ENCODE results near the gene OR2F2.

The OR2F2 gene

GRCh38 chr7:143934526-143935325 lies at the start of gene OR2F2:
Gene OR2F2, plus strand, starts transcription at chr7:143935233. Its CDS starts 0 bp downstream, at chr7:143935233.
- CTCF ChIA-PET = no interaction called here

DNA sequence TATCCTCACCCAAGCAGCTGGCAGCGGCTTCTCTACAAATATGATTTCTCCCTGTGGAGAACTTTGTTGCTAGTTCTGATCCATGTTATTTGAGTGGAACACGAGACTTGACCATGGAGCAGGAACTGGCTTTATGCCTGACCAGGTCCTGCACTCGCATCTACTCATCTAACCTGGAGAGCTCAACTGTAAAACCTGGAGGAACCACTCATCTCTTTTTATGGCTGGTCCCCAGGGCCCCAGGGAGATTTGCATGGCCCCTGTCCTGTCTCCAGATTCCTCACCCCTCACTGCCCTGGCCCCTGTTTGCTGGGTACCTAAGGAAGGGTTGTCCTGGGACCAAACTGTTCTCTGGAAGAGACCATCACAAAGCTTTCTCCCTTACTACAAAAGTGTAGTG lies 49.1 kb upstream of the OR2F2 start:
- TF ChIP-seq NFRKB (IDR thresholded peaks at IDR 0.05) (no peak), LEF1 (IDR thresholded peaks at IDR 0.05; ENCODE audit: borderline replicate concordance) (no peak), ZNF384 (IDR thresholded peaks at IDR 0.05) (no peak), FOXK2 (IDR thresholded peaks at IDR 0.05) (no peak)
- CTCF ChIA-PET = interaction anchor here (1.1 kb wide), 1 partner anchor 242 kb away, joined by 4 read pairs; no protein-coding TSS in a partner anchor
- POLR2A ChIA-PET = interaction anchor here (9.0 kb wide), 1 partner anchor 14 kb away, joined by 60 read pairs; the partner anchor contains the start of gene TCAF1
- DNase-seq (ENCODE audit: extremely low spot score) = no peak

More at GRCh38 chr7:143934526-143935325, at the start of gene OR2F2:
- POLR2A ChIA-PET = no interaction called here
- no peak for DNase-seq (ENCODE audit: extremely low spot score)
- TF ChIP-seq FOXA1 (IDR thresholded peaks at IDR 0.05) = no peak
- no peak for TF ChIP-seq CTBP1 (IDR thresholded peaks at IDR 0.05; ENCODE audit: borderline replicate concordance)
- TF ChIP-seq BHLHE40 (IDR thresholded peaks at IDR 0.05; ENCODE audit: borderline replicate concordance) = no peak
- TF ChIP-seq NFRKB (IDR thresholded peaks at IDR 0.05) = no peak
- TF ChIP-seq L3MBTL2 (conservative IDR thresholded peaks at IDR 0.05) = no peak
- TF ChIP-seq ZNF384 (IDR thresholded peaks at IDR 0.05) = no peak
- TF ChIP-seq, protein P1, sequence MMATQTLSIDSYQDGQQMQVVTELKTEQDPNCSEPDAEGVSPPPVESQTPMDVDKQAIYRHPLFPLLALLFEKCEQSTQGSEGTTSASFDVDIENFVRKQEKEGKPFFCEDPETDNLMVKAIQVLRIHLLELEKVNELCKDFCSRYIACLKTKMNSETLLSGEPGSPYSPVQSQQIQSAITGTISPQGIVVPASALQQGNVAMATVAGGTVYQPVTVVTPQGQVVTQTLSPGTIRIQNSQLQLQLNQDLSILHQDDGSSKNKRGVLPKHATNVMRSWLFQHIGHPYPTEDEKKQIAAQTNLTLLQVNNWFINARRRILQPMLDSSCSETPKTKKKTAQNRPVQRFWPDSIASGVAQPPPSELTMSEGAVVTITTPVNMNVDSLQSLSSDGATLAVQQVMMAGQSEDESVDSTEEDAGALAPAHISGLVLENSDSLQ (IDR thresholded peaks at IDR 0.05) = no peak
- no peak for TF ChIP-seq ARNT (IDR thresholded peaks at IDR 0.05)
- TF ChIP-seq HDGF (IDR thresholded peaks at IDR 0.05; ENCODE audit: borderline replicate concordance) = no peak
- TF ChIP-seq FOXK2 (IDR thresholded peaks at IDR 0.05) = no peak
- no peak for TF ChIP-seq TARDBP (IDR thresholded peaks at IDR 0.05)
- TF ChIP-seq SP1 (IDR thresholded peaks at IDR 0.05) = no peak
- TF ChIP-seq FOXM1 (IDR thresholded peaks at IDR 0.05; ENCODE audit: borderline replicate concordance) = no peak

GRCh38 chr7:143886826-143887477 lies 48.1 kb upstream of the OR2F2 start:
- TF ChIP-seq, protein P1 (IDR thresholded peaks at IDR 0.05) = no peak
- TF ChIP-seq FOXK2 (IDR thresholded peaks at IDR 0.05) (no peak), ELF4 (IDR thresholded peaks at IDR 0.05) (no peak), LEF1 (IDR thresholded peaks at IDR 0.05; ENCODE audit: borderline replicate concordance) (no peak), ARNT (IDR thresholded peaks at IDR 0.05) (no peak), NFRKB (IDR thresholded peaks at IDR 0.05) (no peak), BHLHE40 (IDR thresholded peaks at IDR 0.05; ENCODE audit: borderline replicate concordance) (no peak), SP1 (IDR thresholded peaks at IDR 0.05) (no peak), CTBP1 (IDR thresholded peaks at IDR 0.05; ENCODE audit: borderline replicate concordance) (no peak), HDGF (IDR thresholded peaks at IDR 0.05; ENCODE audit: borderline replicate concordance) (no peak), L3MBTL2 (conservative IDR thresholded peaks at IDR 0.05) (no peak), TARDBP (IDR thresholded peaks at IDR 0.05) (no peak), SUZ12 (IDR thresholded peaks at IDR 0.05) (no peak)
- DNase-seq (ENCODE audit: extremely low spot score) = no peak
- ChIA-PET CTCF (interaction anchor here (1.1 to 1.8 kb wide), 2 partner anchors 14 to 241 kb away, joined by 4 to 11 read pairs; partner anchors contain the start of gene TCAF1), POLR2A (interaction anchor here (9.0 kb wide), 1 partner anchor 13 kb away, joined by 60 read pairs; the partner anchor contains the start of gene TCAF1)

GRCh38 chr7:143889068-143889467 lies 46.0 kb upstream of the OR2F2 start:
- no peak for TF ChIP-seq NFRKB (IDR thresholded peaks at IDR 0.05)
- no peak for TF ChIP-seq FOXM1 (IDR thresholded peaks at IDR 0.05; ENCODE audit: borderline replicate concordance)
- POLR2A ChIA-PET = no interaction called here

DNA sequence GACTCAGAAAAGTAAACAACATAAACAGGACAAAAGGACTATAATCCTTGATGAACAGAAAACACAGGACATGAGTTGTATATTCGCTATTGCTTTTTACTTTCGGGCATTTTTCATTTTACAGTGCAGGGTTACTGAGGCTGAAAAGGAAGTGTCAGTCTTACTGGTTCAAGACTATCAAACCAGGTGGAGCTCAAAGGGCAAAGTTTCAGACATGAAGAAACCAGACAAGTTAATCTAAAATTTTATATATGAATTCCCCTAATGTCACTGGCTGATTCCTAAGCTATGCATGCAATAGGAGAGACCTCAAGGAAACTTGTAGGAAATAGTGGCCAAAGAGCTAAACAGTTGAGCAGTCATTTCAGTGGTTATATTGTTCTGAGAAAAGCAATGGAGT lies 44.5 kb upstream of the OR2F2 start:
- ChIA-PET POLR2A (interaction anchor here (1.1 kb wide), 1 partner anchor 12 kb away, joined by 3 read pairs; the partner anchor contains the start of gene TCAF1), CTCF (interaction anchor here (1.6 kb wide), 1 partner anchor 10 kb away, joined by 5 read pairs; no protein-coding TSS in a partner anchor)
- TF ChIP-seq CTBP1 (IDR thresholded peaks at IDR 0.05; ENCODE audit: borderline replicate concordance) (no peak), SUZ12 (IDR thresholded peaks at IDR 0.05) (no peak), L3MBTL2 (conservative IDR thresholded peaks at IDR 0.05) (no peak), ARNT (IDR thresholded peaks at IDR 0.05) (no peak), SP1 (IDR thresholded peaks at IDR 0.05) (no peak), ELF4 (IDR thresholded peaks at IDR 0.05) (no peak), NFRKB (IDR thresholded peaks at IDR 0.05) (no peak), FOXA1 (IDR thresholded peaks at IDR 0.05) (no peak), TARDBP (IDR thresholded peaks at IDR 0.05) (no peak), ZNF384 (IDR thresholded peaks at IDR 0.05) (no peak), LEF1 (IDR thresholded peaks at IDR 0.05; ENCODE audit: borderline replicate concordance) (no peak), FOXK2 (IDR thresholded peaks at IDR 0.05) (no peak), FOXM1 (IDR thresholded peaks at IDR 0.05; ENCODE audit: borderline replicate concordance) (no peak), HDGF (IDR thresholded peaks at IDR 0.05; ENCODE audit: borderline replicate concordance) (no peak)
- TF ChIP-seq, protein P1 (IDR thresholded peaks at IDR 0.05) = no peak
- no peak for DNase-seq (ENCODE audit: extremely low spot score)

More at GRCh38 chr7:143889068-143889467, 46.0 kb upstream of the OR2F2 start:
- DNase-seq (ENCODE audit: extremely low spot score) = no peak
- CTCF ChIA-PET = no interaction called here

All from HEK293T (cell line).